ENCODE measurements around the gene CAMTA1.

- no peak for TF ChIP-seq RARB (CRISPR knock-in tag; IDR thresholded peaks at IDR 0.05)
- no peak for TF ChIP-seq ZNF8 (CRISPR knock-in tag; IDR thresholded peaks at IDR 0.05)
- no peak for TF ChIP-seq PATZ1 (CRISPR knock-in tag; IDR thresholded peaks at IDR 0.05; ENCODE audit: borderline replicate concordance)
- TF ChIP-seq TCF4 (CRISPR knock-in tag; IDR thresholded peaks at IDR 0.05; ENCODE audit: borderline replicate concordance), result no peak
- TF ChIP-seq, protein P1, sequence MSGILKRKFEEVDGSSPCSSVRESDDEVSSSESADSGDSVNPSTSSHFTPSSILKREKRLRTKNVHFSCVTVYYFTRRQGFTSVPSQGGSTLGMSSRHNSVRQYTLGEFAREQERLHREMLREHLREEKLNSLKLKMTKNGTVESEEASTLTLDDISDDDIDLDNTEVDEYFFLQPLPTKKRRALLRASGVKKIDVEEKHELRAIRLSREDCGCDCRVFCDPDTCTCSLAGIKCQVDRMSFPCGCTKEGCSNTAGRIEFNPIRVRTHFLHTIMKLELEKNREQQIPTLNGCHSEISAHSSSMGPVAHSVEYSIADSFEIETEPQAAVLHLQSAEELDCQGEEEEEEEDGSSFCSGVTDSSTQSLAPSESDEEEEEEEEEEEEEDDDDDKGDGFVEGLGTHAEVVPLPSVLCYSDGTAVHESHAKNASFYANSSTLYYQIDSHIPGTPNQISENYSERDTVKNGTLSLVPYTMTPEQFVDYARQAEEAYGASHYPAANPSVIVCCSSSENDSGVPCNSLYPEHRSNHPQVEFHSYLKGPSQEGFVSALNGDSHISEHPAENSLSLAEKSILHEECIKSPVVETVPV (CRISPR knock-in tag; IDR thresholded peaks at IDR 0.05), result no peak
- TF ChIP-seq ISL1 (CRISPR knock-in tag; IDR thresholded peaks at IDR 0.05), result no peak
- no peak for TF ChIP-seq PPARA (CRISPR knock-in tag; IDR thresholded peaks at IDR 0.05; ENCODE audit: borderline replicate concordance)
Measured at GRCh38 chr1:6963912-6964307, 178.7 kb downstream of the CAMTA1 start.
